GM12873 (cell line): ENCODE results near the gene CEP72.
A peak's percentile ranks its signal among the peaks of the same experiment; 100 is the strongest.

Experiments
- CTCF ChIP-seq: IDR thresholded peaks from 2 replicates; pipeline ENCODE4 v1.5.1; 2012; ENCODE audit warnings: low read depth, mild to moderate bottlenecking, moderate library complexity, low read length, control low read depth; ENCODE audit not compliant: insufficient read depth; ENCODE audit errors: missing control alignments

CEP72 gene

GRCh38 chr5:661891-662750, 50.0 kb downstream of the CEP72 start:
- TF ChIP-seq CTCF = no peak

GRCh38 chr5:662751-663435, 50.8 kb downstream of the CEP72 start:
- no peak for TF ChIP-seq CTCF

GRCh38 chr5:663436-664342, 51.5 kb downstream of the CEP72 start:
- peak; percentile 7 for TF ChIP-seq CTCF

GRCh38 chr5:664343-664993, 52.3 kb downstream of the CEP72 start:
- no peak for TF ChIP-seq CTCF

GRCh38 chr5:664994-665360, 52.8 kb downstream of the CEP72 start:
- no peak for TF ChIP-seq CTCF

GRCh38 chr5:665541-665955, 53.4 kb downstream of the CEP72 start:
- no peak for TF ChIP-seq CTCF
